ENCODE results near the gene ZSCAN29. TPM values are rescaled to one million over a fixed set of nuclear protein-coding genes. Genes with fewer than 3 reads are reported as not detected.

ZSCAN29 gene
- total and polyA plus RNA-seq, 2 of the 13 experiments (the other 11 are each of a cell fraction or from before 2014, with no cell fraction given): 8.3 to 27.4 TPM

DNA sequence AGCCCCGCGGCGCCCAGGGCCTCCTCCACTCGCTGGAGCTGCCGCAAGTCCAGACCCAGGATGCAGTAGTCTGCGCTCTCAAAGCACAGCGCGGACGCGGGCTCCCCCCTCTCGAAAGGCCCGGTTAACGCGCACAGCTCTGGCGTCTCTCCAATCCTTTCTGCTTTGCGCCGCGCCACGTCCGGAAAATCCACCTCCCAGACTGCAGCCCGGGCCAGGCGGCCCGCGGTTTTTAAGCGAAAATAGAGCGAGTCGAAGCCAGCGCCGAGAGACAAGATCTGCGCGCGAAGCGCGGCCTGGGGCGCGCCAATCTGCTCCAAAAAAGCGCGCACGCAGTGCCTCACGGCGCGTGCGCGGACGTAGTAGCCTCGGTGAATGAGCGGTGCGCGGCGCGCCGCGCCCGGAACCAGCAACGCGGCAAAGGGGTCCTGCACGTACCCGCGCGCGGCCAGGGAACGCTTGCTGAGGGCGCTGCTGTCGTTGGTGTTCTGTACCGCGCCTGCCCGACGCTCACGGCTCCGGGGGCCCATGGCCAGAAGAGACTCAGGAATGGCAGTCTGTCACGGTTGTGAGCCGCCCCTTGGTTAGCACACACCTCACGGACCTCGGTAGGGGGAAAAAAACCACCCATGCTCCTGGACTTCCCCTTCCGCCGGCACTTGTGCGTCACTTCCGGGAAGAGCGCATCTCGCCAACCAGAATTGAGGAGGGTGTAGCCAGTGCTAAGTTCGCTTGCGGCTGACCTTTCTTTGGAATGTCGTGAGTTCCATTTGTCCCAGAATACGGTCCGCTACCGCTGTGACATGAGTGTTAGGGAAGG is 40.7 kb downstream of the ZSCAN29 start, which contains the start of gene LCMT2 (continued):
- TF ChIP-seq, protein P1, sequence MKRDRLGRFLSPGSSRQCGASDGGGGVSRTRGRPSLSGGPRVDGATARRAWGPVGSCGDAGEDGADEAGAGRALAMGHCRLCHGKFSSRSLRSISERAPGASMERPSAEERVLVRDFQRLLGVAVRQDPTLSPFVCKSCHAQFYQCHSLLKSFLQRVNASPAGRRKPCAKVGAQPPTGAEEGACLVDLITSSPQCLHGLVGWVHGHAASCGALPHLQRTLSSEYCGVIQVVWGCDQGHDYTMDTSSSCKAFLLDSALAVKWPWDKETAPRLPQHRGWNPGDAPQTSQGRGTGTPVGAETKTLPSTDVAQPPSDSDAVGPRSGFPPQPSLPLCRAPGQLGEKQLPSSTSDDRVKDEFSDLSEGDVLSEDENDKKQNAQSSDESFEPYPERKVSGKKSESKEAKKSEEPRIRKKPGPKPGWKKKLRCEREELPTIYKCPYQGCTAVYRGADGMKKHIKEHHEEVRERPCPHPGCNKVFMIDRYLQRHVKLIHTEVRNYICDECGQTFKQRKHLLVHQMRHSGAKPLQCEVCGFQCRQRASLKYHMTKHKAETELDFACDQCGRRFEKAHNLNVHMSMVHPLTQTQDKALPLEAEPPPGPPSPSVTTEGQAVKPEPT (CRISPR knock-in tag; IDR thresholded peaks at IDR 0.05; ENCODE audit: low read depth): no peak
- TF ChIP-seq SALL2 (CRISPR knock-in tag; IDR thresholded peaks at IDR 0.05) (no peak), CHD4 (IDR thresholded peaks at IDR 0.05; ENCODE audit: borderline replicate concordance, low read length) (no peak), ZNF335 (CRISPR knock-in tag; IDR thresholded peaks at IDR 0.05) (0 out of 2 replicates have a peak, but pooled peaks have one; percentile 71), ZNF430 (CRISPR knock-in tag; IDR thresholded peaks at IDR 0.05) (peak; percentile 73; the same call in 1 of the 2 replicates), PCBP1 (IDR thresholded peaks at IDR 0.05; ENCODE audit: borderline replicate concordance, low read depth, low read length) (0 out of 2 replicates have a peak, but pooled peaks have one; percentile 42), PITX1 (CRISPR knock-in tag; IDR thresholded peaks at IDR 0.05) (peak; percentile 47; the same call in 1 of the 2 replicates), ZKSCAN8 (CRISPR knock-in tag; IDR thresholded peaks at IDR 0.05; ENCODE audit: borderline replicate concordance) (no peak), NCOR1 (IDR thresholded peaks at IDR 0.05; ENCODE audit: borderline replicate concordance, low read length) (no peak; the same call in 1 of the 2 replicates), MED1 (CRISPR knock-in tag; IDR thresholded peaks at IDR 0.05) (peak; percentile 68), ZNF614 (CRISPR knock-in tag; IDR thresholded peaks at IDR 0.05; ENCODE audit: borderline replicate concordance) (no peak; the same call in 1 of the 2 replicates), KAT2B (IDR thresholded peaks at IDR 0.05; ENCODE audit: borderline replicate concordance, low read depth, low read length) (no peak), MIXL1 (CRISPR knock-in tag; IDR thresholded peaks at IDR 0.05) (peak; percentile 26; the same call in 1 of the 2 replicates), ZSCAN25 (CRISPR knock-in tag; IDR thresholded peaks at IDR 0.05) (no peak), ZC3H4 (CRISPR knock-in tag; IDR thresholded peaks at IDR 0.05; ENCODE audit: borderline replicate concordance) (no peak), ZFAT (CRISPR knock-in tag; conservative IDR thresholded peaks at IDR 0.05) (no peak), RFX3 (CRISPR knock-in tag; IDR thresholded peaks at IDR 0.05) (peak; percentile 13; the same call in 1 of the 2 replicates), POLR2AphosphoS5 (IDR thresholded peaks at IDR 0.05; ENCODE audit: low read depth, low read length) (peak; percentile 98)
- TF ChIP-seq, protein P2, sequence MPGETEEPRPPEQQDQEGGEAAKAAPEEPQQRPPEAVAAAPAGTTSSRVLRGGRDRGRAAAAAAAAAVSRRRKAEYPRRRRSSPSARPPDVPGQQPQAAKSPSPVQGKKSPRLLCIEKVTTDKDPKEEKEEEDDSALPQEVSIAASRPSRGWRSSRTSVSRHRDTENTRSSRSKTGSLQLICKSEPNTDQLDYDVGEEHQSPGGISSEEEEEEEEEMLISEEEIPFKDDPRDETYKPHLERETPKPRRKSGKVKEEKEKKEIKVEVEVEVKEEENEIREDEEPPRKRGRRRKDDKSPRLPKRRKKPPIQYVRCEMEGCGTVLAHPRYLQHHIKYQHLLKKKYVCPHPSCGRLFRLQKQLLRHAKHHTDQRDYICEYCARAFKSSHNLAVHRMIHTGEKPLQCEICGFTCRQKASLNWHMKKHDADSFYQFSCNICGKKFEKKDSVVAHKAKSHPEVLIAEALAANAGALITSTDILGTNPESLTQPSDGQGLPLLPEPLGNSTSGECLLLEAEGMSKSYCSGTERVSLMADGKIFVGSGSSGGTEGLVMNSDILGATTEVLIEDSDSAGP (CRISPR knock-in tag; IDR thresholded peaks at IDR 0.05; ENCODE audit: borderline replicate concordance): peak; percentile 82
- TF ChIP-seq, protein P3, sequence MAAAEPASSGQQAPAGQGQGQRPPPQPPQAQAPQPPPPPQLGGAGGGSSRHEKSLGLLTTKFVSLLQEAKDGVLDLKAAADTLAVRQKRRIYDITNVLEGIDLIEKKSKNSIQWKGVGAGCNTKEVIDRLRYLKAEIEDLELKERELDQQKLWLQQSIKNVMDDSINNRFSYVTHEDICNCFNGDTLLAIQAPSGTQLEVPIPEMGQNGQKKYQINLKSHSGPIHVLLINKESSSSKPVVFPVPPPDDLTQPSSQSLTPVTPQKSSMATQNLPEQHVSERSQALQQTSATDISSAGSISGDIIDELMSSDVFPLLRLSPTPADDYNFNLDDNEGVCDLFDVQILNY (CRISPR knock-in tag; conservative IDR thresholded peaks at IDR 0.05): no peak
- TF ChIP-seq, protein P4, sequence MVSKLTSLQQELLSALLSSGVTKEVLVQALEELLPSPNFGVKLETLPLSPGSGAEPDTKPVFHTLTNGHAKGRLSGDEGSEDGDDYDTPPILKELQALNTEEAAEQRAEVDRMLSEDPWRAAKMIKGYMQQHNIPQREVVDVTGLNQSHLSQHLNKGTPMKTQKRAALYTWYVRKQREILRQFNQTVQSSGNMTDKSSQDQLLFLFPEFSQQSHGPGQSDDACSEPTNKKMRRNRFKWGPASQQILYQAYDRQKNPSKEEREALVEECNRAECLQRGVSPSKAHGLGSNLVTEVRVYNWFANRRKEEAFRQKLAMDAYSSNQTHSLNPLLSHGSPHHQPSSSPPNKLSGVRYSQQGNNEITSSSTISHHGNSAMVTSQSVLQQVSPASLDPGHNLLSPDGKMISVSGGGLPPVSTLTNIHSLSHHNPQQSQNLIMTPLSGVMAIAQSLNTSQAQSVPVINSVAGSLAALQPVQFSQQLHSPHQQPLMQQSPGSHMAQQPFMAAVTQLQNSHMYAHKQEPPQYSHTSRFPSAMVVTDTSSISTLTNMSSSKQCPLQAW (CRISPR knock-in tag; IDR thresholded peaks at IDR 0.05): no peak; the same call in 1 of the 2 replicates
- TF ChIP-seq, protein P5, sequence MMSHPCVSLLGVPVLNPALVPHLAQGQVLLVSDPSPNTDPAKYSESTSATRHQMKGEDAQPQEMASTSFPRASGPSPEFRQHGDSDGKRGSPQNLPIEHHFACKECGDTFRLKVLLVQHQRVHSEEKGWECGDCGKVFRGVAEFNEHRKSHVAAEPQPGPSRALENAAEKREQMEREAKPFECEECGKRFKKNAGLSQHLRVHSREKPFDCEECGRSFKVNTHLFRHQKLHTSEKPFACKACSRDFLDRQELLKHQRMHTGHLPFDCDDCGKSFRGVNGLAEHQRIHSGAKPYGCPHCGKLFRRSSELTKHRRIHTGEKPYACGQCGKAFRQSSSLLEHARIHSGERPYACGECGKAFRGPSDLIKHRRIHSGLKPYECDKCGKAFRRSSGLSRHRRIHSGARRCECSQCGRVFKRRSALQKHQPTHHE (CRISPR knock-in tag; IDR thresholded peaks at IDR 0.05; ENCODE audit: borderline replicate concordance): peak; percentile 67; the same call in 1 of the 2 replicates

Data from HepG2 (cell line).